Measurements from ENCODE around the gene SPRY1. TPM values are rescaled to one million over a fixed set of nuclear protein-coding genes. Genes with fewer than 3 reads are reported as not detected.

The SPRY1 gene
- total RNA-seq, 1 experiment from 2014 or later, result 1.3 TPM

DNA sequence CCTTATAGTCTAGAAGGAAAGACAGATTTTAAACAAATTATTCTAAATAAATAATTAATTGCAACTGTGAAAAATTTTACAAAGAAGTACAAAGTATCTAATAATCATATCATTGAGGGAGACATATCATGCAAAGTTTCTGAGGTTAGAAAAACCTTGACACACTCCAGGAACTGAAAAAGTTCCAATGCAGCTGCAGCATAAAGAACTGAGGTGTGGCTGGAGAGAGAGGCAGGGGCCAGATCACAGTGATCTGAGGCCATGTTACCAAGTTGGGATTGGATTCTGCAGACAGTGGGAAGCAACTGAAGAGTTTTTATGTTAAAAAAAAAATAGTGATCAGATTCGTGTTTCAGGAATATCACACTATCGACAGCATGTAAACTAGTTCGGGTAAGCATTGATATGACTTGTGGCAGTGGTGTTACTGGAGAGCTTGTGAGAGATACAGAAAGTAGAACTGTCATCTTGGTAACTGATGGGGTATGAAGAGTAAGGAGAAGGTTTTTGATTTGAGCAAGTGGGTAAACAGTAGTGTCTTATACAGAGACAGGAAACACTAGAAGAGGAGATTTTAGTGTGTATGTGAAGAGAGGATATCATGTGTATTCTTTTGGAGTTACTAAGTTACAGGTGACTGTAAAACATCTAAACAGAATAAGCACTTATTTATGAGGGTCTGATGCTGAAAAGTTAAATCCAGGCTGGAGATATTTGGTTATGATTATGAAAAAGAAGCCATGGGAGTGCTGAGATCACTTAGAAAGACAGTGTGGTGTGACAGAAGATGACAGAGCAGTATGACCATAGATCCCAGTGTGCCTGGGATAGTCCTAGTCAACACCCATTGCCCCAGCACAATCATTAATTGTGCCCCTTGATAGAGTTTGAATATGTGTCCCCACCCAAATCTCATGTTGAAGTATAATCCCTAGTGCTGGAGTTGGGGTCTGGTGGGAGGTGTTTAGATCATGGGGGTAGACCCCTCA lies 15.6 kb upstream of the SPRY1 start:
- no peak for DNase-seq (ENCODE audit: low spot score)

DNA sequence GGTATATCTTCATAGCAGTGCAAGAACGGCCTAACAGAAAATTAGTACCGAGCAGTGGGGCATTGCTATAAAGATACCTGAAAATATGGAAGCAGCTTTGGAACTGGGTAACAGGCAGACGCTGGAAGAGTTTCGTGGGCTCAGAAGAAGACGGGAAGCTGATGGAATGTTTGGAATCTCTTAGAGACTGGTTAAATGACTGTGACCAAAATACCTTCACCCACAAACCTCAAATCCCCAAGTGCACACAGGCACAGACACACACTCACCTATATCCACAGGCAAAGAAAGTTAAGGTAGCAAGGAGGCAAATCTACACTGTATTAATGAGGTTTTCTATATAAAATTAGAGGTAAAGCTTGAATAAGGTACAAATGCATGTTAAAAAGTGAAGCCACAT lies 14.6 kb upstream of the SPRY1 start:
- DNase-seq (ENCODE audit: low spot score), result no peak

- DNase-seq (ENCODE audit: low spot score), result no peak
These were observed 13.0 kb upstream of the SPRY1 start for GRCh38 chr4:123383566-123383965.

DNA sequence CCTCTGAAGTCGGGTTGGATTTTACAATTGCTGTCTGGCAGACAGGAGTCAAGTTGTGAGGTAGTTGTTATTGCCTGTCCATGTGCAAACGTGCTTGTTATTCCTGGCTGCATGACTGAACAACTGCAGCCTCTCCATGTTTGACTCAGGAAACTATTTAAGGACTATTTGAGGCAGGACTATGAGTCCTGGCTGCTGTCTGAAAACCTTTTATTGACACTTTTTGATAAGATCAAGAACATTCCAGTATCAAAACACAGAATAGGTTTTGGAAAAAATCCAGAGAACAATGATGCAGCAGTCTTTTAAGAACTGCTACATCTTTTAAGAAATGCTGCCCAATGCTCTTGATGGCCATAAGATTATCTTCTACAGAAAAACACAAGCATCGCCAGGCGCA lies 10.0 kb upstream of the SPRY1 start:
- no peak for DNase-seq (ENCODE audit: low spot score)

DNA sequence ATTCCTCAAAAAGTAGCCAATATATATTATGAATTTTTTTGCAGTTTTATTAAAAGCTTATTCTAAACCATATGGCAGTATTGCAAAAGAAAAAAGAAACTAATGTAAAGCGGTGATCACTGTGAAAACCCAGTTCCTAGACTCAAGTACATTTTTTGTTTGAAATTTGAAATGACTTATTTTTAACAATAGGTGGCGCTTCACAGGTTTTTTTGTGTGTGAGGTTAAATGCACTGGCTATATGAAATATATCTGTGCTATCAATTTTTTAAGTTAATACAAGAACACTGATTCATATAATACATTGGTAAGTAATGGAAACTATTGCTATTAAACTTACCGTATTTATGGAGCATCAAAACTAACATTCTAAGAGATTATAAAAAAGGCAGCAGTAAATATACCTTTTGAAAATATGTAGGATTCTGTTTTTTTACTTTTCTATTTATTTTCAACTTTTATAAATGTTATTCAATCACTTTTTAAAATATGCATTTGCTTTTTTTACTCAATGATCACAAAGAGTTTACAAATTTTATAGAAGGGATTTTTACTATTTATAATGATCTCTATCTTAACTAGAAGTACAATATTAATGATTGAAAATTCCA lies 5.6 kb upstream of the SPRY1 start:
- no peak for DNase-seq (ENCODE audit: low spot score)

- no peak for DNase-seq (ENCODE audit: low spot score)
These were observed 2.9 kb upstream of the SPRY1 start for GRCh38 chr4:123393721-123394120.

- DNase-seq (ENCODE audit: low spot score), result no peak
These were observed 810 bp downstream of the SPRY1 start for GRCh38 chr4:123397144-123398065.

DNA sequence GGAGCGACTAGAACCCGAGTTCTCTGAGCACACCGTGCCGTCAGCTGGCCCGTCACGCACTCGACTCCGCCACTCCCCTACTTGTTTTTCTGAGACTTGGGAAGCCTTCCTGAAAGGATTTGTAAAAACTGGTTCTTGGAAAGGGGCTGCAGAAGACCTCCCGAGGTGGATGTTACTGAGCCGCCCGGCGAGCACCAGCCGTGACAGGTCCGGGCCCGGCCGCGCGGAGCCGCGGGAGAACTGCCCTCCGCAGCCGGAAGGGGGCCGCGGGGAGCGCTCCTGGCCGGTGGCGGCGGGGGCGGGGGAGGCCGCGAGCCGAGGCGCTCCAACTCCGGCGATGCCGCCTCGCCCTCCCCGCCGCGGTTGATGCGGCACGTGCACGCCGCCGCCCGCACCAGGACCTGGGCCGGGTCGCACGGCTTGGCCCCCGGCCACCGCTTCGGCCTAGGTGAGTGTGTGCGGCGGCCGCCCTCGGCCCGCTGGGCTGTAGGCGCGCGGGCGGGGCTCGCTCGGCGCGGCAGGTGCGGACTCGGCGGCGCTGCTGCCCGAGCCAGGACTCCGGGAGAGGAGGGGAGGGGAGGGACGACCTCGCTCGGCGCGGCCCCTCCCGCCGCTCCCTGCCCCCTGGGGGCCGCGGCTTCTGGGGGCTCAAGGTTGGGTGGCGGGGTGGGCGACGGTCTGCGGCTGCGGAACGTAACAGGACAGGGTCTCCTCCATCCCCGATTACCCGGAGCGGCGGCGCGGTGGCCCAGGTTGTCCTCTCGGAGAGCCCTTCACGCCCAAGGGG lies 1.7 kb downstream of the SPRY1 start:
- DNase-seq (ENCODE audit: low spot score), result no peak

DNA sequence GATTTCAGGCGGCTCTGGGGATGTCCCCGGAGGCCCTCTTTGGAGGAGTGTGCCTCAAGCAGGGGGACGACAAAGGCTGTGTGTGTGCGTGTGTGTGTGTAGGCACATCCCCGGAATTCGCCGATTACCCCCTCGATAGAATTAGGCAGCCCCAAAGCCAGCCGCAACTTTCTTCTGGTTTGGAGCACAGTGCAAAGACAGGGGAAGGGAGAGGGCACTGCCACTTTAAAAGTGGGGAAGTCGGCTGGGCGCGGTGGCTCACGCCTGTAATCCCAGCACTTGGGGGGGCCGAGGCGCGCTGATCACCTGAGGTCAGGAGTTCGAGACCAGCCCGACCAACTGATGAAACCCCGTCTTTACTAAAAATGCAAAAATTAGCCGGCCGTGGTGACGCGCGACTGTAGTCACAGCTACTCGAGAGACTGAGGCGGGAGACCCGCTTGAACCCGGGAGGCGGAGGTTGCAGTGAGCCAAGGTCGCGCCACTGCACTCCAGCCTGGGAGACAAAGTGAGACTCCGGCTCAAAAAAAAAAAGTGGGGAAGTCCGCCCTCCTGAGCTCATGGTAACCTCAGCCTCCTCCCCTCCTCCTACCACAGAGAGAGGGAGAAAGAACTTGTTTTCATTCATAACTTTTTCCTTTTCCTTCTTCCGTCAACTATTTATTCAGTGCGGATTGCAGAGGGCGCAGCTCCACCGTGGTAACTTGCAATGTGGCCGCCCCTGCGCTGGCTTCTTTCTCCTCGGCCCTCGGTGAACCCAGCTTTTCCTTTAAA lies 2.4 kb downstream of the SPRY1 start:
- no peak for DNase-seq (ENCODE audit: low spot score)

- no peak for DNase-seq (ENCODE audit: low spot score)
These were observed 3.2 kb downstream of the SPRY1 start for GRCh38 chr4:123399627-123400358.

GRCh38 chr4:123401271-123402120 lies 4.9 kb downstream of the SPRY1 start:
- no peak for DNase-seq (ENCODE audit: low spot score)

GRCh38 chr4:123402121-123402465 lies 5.5 kb downstream of the SPRY1 start:
- no peak for DNase-seq (ENCODE audit: low spot score)

- DNase-seq (ENCODE audit: low spot score), result no peak
These were observed 6.5 kb downstream of the SPRY1 start for GRCh38 chr4:123403080-123403604.

- no peak for DNase-seq (ENCODE audit: low spot score)
These were observed 7.9 kb downstream of the SPRY1 start for GRCh38 chr4:123404533-123404932.

DNA sequence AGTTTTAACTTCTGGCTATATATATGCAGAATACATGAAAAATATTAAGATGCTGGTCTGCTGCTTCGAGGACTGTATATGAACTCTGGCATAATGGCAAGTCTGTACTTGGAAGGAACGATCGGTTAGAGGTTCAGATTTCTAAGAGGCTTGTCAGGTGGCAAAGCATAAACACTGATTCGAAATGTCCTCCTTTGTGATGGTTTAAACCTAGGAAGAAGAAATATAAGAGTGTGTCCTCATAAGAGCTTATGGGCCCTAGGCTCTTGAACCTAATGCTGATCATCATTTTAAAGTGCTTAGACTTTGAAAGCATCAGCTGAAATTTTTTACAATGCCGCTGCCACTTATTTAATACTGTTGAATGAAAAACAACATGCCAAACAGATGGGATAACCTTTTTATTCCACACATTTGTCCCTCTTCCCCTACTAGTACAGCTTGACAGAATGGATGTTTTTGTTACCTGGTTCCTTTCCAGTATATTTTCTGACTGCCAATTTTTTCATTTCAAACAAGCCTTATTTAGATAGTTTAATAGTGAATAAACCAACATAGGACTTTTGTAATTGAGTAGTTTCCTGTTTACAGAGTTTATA lies 8.8 kb downstream of the SPRY1 start:
- DNase-seq (ENCODE audit: low spot score), result no peak

- no peak for DNase-seq (ENCODE audit: low spot score)
These were observed 10.3 kb downstream of the SPRY1 start for GRCh38 chr4:123406872-123407271.

- DNase-seq (ENCODE audit: low spot score), result no peak
These were observed 12.0 kb downstream of the SPRY1 start for GRCh38 chr4:123408471-123409084.

DNA sequence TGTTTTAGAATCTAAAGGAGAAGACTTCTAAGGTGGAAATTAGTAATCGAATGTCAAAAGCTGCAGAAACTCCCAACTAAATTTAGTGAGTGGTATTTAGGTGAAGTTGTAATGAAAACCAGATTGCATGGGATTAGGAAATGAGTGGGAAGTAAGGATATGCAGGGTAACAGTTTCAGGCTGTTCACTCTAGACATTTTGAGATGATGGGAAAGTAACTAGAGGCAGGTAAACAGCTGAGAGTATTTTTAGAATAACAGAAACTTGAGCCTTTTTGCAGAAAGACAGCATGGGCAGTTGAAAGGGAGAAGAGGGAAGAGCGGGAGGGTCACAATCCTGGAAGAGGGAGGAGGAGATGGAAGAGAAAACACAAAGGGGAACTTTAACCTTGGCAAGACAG lies 12.7 kb downstream of the SPRY1 start:
- DNase-seq (ENCODE audit: low spot score), result no peak
